Natural killer cell (primary cell): Measurements from ENCODE around the gene CRYBA2. TPM values are rescaled to one million over a fixed set of nuclear protein-coding genes. Genes with fewer than 3 reads are reported as not detected.

ENCODE experiments used
- ATAC-seq, 3 donors: fragments of 150-1000 bp in 2 of 3; fragments of 200-7000 bp in 1 of 3; cut with Tn5 transposase; 1 replicate in 1 of 3; 2 replicates in 2 of 3; pipeline ENCODE4 v1.10.0; 2021; ENCODE audit warnings: mild to moderate bottlenecking in 2 of 3, moderate library complexity in 2 of 3
- DNase-seq, 2 donors: peaks; one replicate each; pipeline versions ENCODE4 v3.0.0 to v3.0.0-alpha.2; 2013 to 2021; ENCODE audit warnings: mixed read lengths in 1 of 2
- H3K27ac ChIP-seq: one replicate; pipeline ENCODE4 v1.5.1; 2013; ENCODE audit warnings: mild to moderate bottlenecking, low read length
- H3K27me3 ChIP-seq: one replicate; pipeline ENCODE4 v1.6.1; 2013; ENCODE audit warnings: low read length; ENCODE audit not compliant: control insufficient read depth, insufficient read depth
- H3K36me3 ChIP-seq: one replicate; pipeline ENCODE4 v1.6.1; 2013; ENCODE audit warnings: low read length; ENCODE audit not compliant: control insufficient read depth, insufficient read depth
- H3K4me1 ChIP-seq: one replicate; pipeline ENCODE4 v1.6.1; 2013; ENCODE audit warnings: low read length; ENCODE audit not compliant: control insufficient read depth, insufficient read depth
- H3K4me3 ChIP-seq: one replicate; pipeline ENCODE4 v1.5.1; 2013; ENCODE audit warnings: low read length
- H3K9me3 ChIP-seq: one replicate; pipeline ENCODE4 v1.6.1; 2013; ENCODE audit warnings: low read length; ENCODE audit not compliant: control insufficient read depth, insufficient read depth
- H3K27ac Mint-ChIP-seq, 2 donors: one replicate each; pipeline ENCODE4 v1.8.0; 2022; ENCODE audit warnings: mild to moderate bottlenecking in 2 of 2, mixed read lengths in 2 of 2, moderate library complexity in 1 of 2
- H3K27me3 Mint-ChIP-seq, 2 donors: one replicate each; pipeline ENCODE4 v1.8.0; 2022; ENCODE audit warnings: low read depth in 2 of 2, mixed read lengths in 2 of 2
- H3K36me3 Mint-ChIP-seq: one replicate; pipeline ENCODE4 v1.8.0; 2022; ENCODE audit warnings: mixed read lengths
- H3K4me1 Mint-ChIP-seq, 2 donors: one replicate each; pipeline ENCODE4 v1.8.0; 2022; ENCODE audit warnings: mixed read lengths in 2 of 2
- H3K4me3 Mint-ChIP-seq: one replicate; pipeline ENCODE4 v1.8.0; 2022; ENCODE audit warnings: mild to moderate bottlenecking, moderate library complexity, mixed read lengths
- H3K9me3 Mint-ChIP-seq, 2 donors: one replicate each; pipeline ENCODE4 v1.8.0; 2022; ENCODE audit warnings: mixed read lengths in 2 of 2
- CTCF ChIP-seq: fragments of 200-600 bp; IDR thresholded peaks from one replicate; pipeline ENCODE4 v1.8.0; 2022; ENCODE audit warnings: antibody characterized with exemption
- WGBS: methylation state at CpG from one replicate; pipeline ENCODE4 v1.1.7; 2013; ENCODE audit warnings: missing lambda C conversion rate; ENCODE audit not compliant: insufficient coverage; 5-methylcytosine and 5-hydroxymethylcytosine counted together
- intact Hi-C: fragments of 100-400 bp; cut with micrococcal nuclease; formaldehyde crosslinking; loops from one replicate; pipeline ENCODE4 v1.14.2; 2022
- total RNA-seq, 4 donors: library from RNA; stranded (reverse); fragments of 120-200 nt in 1 of 4; gene quantifications; one replicate each; pipeline versions ENCODE4 v1.2.3 to v1.2.4, GENCODE V29; 2013 to 2022

CRYBA2 gene
- total RNA-seq, 3 donors from 2014 or later (not counting 1 experiment from before 2014, with no cell fraction given) = not detected

DNA sequence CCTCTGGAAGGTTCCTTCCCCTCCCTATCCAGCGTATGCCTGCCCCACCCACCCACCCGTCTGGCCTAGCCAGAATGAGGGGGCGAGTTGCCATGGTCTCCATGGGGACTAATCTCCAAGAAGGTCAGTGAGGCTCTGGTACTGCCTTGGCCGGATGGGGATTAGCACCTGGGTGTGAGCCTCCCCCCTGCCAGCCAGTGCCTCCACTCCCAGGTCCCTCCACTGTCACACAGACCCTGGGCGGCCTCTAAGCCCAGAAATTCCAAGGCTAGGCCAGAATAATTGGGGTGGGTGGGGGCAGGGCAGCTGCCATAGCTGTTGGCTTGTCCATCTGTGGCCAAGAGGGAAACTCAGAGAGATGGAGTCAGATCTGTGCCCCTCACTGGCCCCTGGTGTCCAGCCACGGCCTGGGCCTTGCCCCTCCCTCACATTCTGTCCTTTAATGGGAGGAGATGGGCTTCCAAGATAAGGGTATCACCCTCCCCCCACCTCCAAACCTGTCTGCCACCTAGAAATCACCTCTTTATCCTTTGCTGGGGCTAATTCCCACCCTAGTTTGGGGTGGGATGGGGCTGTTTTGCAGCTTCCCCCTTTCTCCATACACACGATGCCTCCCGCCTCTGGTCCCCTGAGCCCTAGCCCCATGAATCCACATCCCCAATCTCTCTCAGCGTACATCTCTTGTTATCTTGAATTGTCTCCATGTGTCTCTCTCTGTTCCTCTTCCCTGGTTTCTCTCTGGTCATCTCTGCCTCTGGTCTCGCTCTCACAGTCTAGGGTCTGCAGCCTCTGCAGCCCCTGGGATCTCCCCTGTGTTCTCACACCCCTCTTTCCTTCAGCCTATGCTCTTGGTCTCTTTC lies 6.0 kb upstream of the CRYBA2 start:
- peaks cover 50 to 52% of the 10 kb centered on the region in 2 donors for H3K27me3 Mint-ChIP-seq
- Histone ChIP-seq H3K27me3 (peaks cover 53% of the 10 kb centered on the region), H3K4me1 (peaks cover 28% of the 10 kb centered on the region), H3K27ac (no peak overlapping the region), H3K4me3 (no peak overlapping the region), H3K36me3 (no peaks in the 10 kb centered on the region), H3K9me3 (no peaks in the 10 kb centered on the region)
- WGBS = 55% methylated on average over 8 of the region's 10 CpGs
- H3K4me3 Mint-ChIP-seq = no peak overlapping the region
- no peaks in the 10 kb centered on the region for H3K36me3 Mint-ChIP-seq
- intact Hi-C loops = no loop called here
- H3K9me3 Mint-ChIP-seq = no peaks in the 10 kb centered on the region
- peaks cover 0 to 9% of the 10 kb centered on the region in 2 donors for H3K4me1 Mint-ChIP-seq
- no peak overlapping the region for H3K27ac Mint-ChIP-seq
- ATAC-seq (no peak), DNase-seq (no peak)
- no peak for TF ChIP-seq CTCF

- Mint-ChIP-seq H3K4me1 (peaks cover 0 to 9% of the 10 kb centered on the region in 2 donors), H3K27me3 (peaks cover 48 to 49% of the 10 kb centered on the region in 2 donors), H3K9me3 (no peaks in the 10 kb centered on the region), H3K27ac (no peak overlapping the region), H3K4me3 (no peak overlapping the region), H3K36me3 (no peaks in the 10 kb centered on the region)
- H3K27me3 ChIP-seq = peaks cover 51% of the 10 kb centered on the region
- H3K4me3 ChIP-seq = no peak overlapping the region
- H3K27ac ChIP-seq = no peak overlapping the region
- WGBS = 42% methylated on average over 9 of the region's 12 CpGs
- no peaks in the 10 kb centered on the region for H3K9me3 ChIP-seq
- no peak for TF ChIP-seq CTCF
- intact Hi-C loops = no loop called here
- H3K36me3 ChIP-seq = no peaks in the 10 kb centered on the region
- ATAC-seq (no peak), DNase-seq (no peak)
- peaks cover 28% of the 10 kb centered on the region for H3K4me1 ChIP-seq
Measured at GRCh38 chr2:218998414-218999002, 5.3 kb upstream of the CRYBA2 start.

DNA sequence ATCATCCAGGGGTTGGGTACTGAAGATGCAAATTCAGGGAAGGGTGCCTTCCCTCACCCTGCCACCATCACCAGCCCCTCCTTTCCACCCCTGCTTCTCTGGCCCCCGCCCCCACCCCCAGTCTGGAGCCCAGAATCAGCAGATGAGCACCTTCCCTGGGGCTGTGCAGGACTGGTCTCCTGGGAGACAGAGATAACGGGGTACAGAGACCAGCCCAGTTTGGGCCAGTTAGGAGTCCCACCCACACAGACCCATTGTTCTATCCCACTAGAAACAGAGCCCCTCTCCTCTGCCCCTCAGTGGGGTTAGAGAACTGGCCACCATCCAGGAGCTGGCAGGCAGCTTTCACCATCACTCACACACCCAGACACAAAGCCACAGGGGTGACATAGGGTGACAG lies 4.5 kb upstream of the CRYBA2 start:
- Mint-ChIP-seq H3K4me1 (peaks cover 0 to 8% of the 10 kb centered on the region in 2 donors), H3K4me3 (no peak overlapping the region), H3K27ac (no peak overlapping the region), H3K36me3 (no peaks in the 10 kb centered on the region), H3K9me3 (no peaks in the 10 kb centered on the region), H3K27me3 (peaks cover 44% of the 10 kb centered on the region in 2 donors)
- Histone ChIP-seq H3K4me1 (peaks cover 20% of the 10 kb centered on the region), H3K9me3 (no peaks in the 10 kb centered on the region), H3K4me3 (no peak overlapping the region), H3K27me3 (peaks cover 49% of the 10 kb centered on the region), H3K36me3 (no peaks in the 10 kb centered on the region), H3K27ac (no peak overlapping the region)
- TF ChIP-seq CTCF = no peak
- intact Hi-C loops = no loop called here
- ATAC-seq (no peak), DNase-seq (no peak)
- WGBS = 38% methylated on average over 2 of the region's 2 CpGs
